Skeletal muscle satellite cell (primary cell): Measurements from ENCODE around the gene LPO.

Experiments used
- H3K27me3 ChIP-seq: 2 replicates; pipeline ENCODE4 v1.7.0; 2013; ENCODE audit warnings: low read length; ENCODE audit not compliant: control insufficient read depth, insufficient read depth
- H3K36me3 ChIP-seq: 2 replicates; pipeline ENCODE4 v1.7.0; 2013; ENCODE audit warnings: mild to moderate bottlenecking, control low read depth, low read length; ENCODE audit not compliant: insufficient read depth
- H3K4me1 ChIP-seq: 2 replicates; pipeline ENCODE4 v1.7.0; 2013; ENCODE audit warnings: low read length; ENCODE audit not compliant: control insufficient read depth, insufficient read depth
- H3K4me2 ChIP-seq: 2 replicates; pipeline ENCODE4 v1.7.0; 2013; ENCODE audit warnings: mild to moderate bottlenecking, low read length
- H3K4me3 ChIP-seq: 2 replicates; pipeline ENCODE4 v1.7.0; 2013; ENCODE audit warnings: low read length
- H3K9ac ChIP-seq: 2 replicates; pipeline ENCODE4 v1.7.0; 2013; ENCODE audit warnings: mild to moderate bottlenecking, low read depth, low read length, moderate library complexity
- H3K9me3 ChIP-seq: replicated peaks from 2 replicates; pipeline ENCODE4 v1.7.0; 2013; ENCODE audit warnings: mild to moderate bottlenecking, control low read depth, low read length

The LPO gene

DNA sequence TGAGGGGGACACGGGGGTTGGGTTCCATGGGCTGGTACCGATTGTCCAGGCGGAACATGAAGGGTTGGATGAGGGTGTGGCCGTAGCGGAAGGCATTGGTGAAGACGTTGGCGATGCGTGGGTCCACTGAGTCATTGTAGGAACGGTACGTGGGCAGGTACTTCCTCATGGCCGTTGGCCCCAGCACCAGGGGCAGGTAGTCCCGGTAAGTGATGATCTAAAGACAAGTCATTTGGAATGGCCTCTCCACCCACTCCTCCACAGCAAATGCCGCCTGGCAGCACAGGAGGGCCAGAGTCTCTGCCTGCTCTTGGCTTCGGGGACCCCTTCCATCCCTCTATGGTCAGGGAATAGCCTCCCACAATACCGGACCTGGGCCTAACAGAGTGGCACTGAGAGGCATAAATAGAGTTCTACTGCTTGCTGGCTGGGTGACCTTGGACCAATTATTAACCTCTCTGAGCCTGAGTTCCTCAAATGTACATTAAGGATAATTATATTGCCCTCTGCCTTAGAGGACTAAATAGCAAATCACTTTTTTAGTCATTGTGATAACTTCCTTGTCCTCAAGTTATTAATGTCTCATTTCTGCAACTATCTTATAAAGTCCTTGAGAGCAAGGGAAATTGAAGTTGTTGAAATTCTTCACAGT is 35.2 kb downstream of the LPO start:
- H3K4me1 ChIP-seq, result no peaks in the 10 kb centered on the region
- no peaks in the 10 kb centered on the region for H3K9me3 ChIP-seq
- no peak overlapping the region for H3K9ac ChIP-seq
- peaks cover 16% of the 10 kb centered on the region for H3K27me3 ChIP-seq
- H3K4me3 ChIP-seq, result no peak overlapping the region
- no peak overlapping the region for H3K4me2 ChIP-seq
- H3K36me3 ChIP-seq, result no peaks in the 10 kb centered on the region

DNA sequence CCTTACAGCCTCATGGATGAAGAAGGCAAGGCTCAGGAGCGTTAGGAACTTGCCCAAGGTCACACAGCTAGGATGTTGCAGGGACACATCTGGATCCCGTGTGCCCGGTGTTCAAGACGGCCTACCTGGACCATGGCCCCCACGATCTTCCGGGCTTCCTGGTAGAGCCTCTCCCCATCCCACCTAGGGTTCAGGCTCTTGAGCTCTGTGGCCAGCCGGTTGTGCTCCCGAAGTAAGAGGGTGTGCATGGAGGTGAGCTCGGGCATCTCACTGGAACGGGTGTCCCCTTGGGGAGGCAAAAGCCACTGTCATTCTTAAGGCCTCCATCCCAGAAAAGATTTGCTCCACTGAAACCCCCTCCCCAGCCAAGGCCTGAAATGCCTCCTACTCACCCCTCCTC is 37.0 kb downstream of the LPO start:
- Histone ChIP-seq H3K27me3 (peaks cover 33% of the 10 kb centered on the region), H3K36me3 (no peaks in the 10 kb centered on the region), H3K9me3 (no peaks in the 10 kb centered on the region), H3K4me1 (peaks cover 9% of the 10 kb centered on the region), H3K4me2 (no peak overlapping the region), H3K4me3 (no peak overlapping the region), H3K9ac (no peak overlapping the region)

DNA sequence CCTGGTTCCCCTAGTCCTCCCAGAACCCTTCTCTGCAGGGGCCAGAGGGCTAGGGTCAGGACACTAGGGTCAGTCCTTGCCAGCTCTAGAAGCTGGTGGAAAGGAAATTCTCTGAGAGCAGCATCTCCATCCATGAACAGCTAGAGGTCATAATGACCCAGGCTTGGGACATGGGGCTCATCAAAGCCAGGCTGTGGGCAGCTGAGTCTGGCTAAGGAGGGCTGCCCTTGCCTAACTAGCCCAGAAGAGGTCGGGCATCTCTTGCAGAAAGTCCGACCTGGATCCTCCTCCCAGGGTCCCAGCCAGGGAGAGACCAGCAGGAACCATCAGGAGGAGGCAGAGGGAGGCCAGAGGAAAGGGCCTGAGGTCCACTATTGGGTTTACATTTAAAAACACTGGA is 38.0 kb downstream of the LPO start:
- H3K4me1 ChIP-seq, result peaks cover 9% of the 10 kb centered on the region
- H3K4me3 ChIP-seq, result no peak overlapping the region
- H3K4me2 ChIP-seq, result no peak overlapping the region
- no peaks in the 10 kb centered on the region for H3K36me3 ChIP-seq
- H3K9me3 ChIP-seq, result no peaks in the 10 kb centered on the region
- peaks cover 33% of the 10 kb centered on the region for H3K27me3 ChIP-seq
- H3K9ac ChIP-seq, result no peak overlapping the region

DNA sequence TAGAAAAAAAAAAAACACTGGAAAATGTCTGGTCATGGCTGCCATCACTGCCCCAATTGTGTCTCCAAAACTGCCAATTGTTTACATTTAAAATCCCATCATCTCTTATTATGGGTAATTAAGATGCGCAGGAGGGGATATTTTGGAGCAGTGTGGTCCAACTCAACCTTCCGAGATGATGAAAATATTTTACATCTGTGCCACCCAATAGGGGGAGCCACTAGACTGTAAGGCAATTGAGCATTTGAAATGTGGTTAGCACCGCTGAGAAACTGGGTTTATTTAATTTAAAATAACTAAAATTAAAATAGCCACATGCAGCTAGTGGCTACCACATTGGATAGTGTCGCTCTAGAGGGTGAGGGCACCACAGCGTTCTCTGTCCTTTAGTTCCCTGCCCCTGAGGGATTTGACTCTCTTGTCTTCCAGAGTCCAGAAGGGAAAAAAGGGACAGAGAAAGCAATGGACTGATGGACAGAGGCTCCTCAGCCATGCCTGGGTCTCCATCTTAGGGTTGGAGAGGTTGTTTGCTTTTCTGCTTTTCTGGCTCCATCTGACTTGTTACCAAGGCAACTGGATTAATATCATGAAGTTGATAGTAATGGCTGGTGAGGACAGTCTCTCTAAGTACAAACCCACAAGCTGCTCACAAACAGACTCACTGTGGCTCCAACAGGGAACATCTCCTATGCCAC is 38.9 kb downstream of the LPO start:
- H3K36me3 ChIP-seq, result no peaks in the 10 kb centered on the region
- H3K9me3 ChIP-seq, result no peaks in the 10 kb centered on the region
- H3K4me3 ChIP-seq, result no peak overlapping the region
- H3K9ac ChIP-seq, result no peak overlapping the region
- peaks cover 9% of the 10 kb centered on the region for H3K4me1 ChIP-seq
- H3K4me2 ChIP-seq, result no peak overlapping the region
- H3K27me3 ChIP-seq, result peaks cover 29% of the 10 kb centered on the region

DNA sequence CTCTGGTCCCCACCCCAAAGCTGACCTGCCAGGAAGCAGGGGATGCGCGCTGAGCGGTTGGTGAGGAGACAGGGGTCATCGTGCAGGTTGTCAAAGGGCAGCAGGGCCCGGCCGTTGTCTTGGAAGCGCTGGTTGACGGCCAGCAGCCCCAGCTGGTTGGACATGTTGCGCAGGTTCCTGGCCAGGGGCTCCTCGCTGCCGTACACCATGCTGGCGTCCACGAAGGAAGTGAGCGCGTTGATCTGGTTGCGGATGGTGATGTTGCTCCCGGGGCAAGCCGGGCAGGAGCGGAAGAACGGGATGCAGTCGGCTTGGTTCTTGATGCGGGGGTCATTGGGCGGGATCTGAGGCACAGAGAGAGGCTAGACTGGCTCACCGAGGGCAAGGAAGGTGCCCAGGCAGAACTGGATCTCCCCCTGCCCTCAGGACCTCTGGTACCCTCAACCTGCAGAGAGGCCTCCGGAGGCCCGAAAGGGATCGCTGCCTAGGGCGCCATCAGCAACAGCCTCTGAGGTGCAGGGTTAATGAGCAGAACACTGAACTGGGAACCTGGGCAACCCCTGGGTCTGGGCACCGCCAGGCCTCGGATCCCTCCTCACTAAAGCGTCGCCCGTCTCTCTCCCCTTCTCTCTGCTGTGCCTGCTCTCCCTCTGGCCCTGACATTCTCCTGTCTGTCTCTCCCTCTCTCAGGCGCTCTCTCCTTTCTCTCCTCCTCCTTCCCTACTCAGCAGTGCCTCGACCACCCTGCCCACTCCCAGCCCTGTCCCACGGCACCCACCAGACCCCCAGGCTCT is 39.6 kb downstream of the LPO start:
- H3K9me3 ChIP-seq, result no peaks in the 10 kb centered on the region
- H3K4me2 ChIP-seq, result no peak overlapping the region
- peaks cover 9% of the 10 kb centered on the region for H3K4me1 ChIP-seq
- no peaks in the 10 kb centered on the region for H3K36me3 ChIP-seq
- no peak overlapping the region for H3K9ac ChIP-seq
- peaks cover 28% of the 10 kb centered on the region for H3K27me3 ChIP-seq
- no peak overlapping the region for H3K4me3 ChIP-seq

DNA sequence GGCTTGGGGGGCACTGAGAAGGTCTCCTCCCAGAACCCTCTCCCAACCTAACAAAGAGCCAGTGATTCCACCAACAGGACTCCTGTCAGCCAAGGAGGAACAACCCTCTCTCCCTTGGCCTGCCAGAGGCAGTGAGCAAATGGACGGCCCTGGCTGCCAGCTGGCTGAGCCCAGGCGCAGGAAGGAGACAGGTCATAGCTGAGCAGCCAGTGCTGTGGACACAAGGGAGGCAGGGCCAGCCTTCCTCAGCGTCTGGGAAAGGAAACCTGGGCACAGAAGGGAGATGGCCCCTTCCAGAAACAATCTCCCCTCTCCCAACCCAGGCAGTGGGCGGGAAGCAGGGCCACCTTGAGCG is 40.3 kb downstream of the LPO start:
- Histone ChIP-seq H3K4me2 (peak overlapping the region; percentile 67), H3K9me3 (no peaks in the 10 kb centered on the region), H3K4me1 (peaks cover 9% of the 10 kb centered on the region), H3K27me3 (peaks cover 28% of the 10 kb centered on the region), H3K4me3 (peak overlapping the region; percentile 45), H3K36me3 (no peaks in the 10 kb centered on the region), H3K9ac (no peak overlapping the region)

DNA sequence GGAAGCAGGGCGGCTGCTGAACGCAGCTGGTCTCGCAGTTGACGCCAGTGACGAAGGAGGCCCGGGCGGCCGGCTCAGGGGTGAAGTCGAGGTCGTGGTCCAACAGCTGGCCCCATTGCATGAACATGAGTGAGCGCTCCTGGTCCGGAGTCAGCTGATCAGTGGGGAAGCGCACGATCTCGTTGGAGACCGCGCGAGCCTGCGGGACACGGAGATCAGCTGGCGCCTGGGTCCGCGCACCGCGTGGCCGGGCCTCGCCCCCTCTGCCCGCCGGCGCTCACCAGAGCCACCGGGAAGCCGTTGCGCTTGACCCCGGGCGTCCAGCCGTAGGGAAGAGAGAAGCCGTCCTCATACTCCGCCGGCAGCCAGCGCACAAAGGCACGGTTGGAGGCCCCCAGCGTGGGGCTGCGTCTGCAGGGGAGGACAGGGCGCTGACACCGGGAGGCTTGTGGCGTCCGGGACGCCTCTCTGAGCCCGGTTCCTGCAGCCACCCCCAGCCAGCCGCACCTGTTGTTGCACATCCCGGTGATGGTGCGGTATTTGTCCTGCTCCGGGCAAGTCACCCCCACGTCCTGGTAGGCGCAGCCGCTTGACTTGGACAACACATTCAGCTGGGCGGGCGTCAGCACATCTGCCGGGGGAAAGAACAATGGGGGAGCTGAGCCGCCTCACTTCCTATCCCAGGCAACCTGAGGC is 40.8 kb downstream of the LPO start:
- peak overlapping the region; percentile 45 for H3K4me3 ChIP-seq
- H3K4me2 ChIP-seq, result peak overlapping the region; percentile 67
- H3K36me3 ChIP-seq, result no peaks in the 10 kb centered on the region
- no peak overlapping the region for H3K9ac ChIP-seq
- no peaks in the 10 kb centered on the region for H3K9me3 ChIP-seq
- peaks cover 29% of the 10 kb centered on the region for H3K27me3 ChIP-seq
- H3K4me1 ChIP-seq, result peaks cover 9% of the 10 kb centered on the region

DNA sequence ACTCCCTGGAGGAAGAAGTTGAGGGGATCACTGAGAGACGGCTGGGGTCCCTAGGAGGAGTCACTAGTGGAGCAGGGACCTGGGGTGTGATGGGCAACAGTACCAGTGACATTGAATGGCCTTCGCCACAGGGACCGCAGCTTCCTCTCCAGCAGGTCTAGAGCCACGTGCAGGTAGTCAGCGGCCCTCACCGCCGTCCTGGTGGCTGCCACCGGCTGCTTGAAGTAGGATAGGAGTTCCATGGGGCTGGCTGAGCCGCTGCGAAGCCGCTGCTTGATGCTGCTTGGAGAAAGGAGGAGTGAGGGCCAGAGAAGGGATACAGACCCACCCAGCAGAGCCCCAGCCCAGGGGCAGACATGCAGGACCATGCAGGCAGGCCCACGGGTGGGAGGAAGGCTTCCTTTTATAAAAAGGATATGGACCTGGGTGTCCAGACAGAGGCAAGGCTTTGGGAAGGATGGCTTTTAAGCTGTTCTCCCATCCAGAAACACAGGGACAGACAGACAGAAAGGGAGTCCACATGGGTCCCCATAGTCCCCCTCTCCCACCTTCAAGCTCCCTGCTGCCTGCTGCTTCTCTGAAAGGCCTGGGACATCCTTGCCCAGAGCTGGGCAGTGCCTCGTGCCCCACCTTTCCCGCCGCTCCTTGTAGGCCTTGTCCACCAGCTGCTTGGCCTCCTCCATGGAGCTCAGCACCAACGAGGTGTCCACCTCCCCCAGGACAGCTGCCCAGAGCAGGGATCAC is 41.5 kb downstream of the LPO start:
- no peak overlapping the region for H3K4me2 ChIP-seq
- H3K27me3 ChIP-seq, result peaks cover 37% of the 10 kb centered on the region
- H3K9me3 ChIP-seq, result no peaks in the 10 kb centered on the region
- no peak overlapping the region for H3K4me3 ChIP-seq
- H3K36me3 ChIP-seq, result no peaks in the 10 kb centered on the region
- H3K4me1 ChIP-seq, result peaks cover 9% of the 10 kb centered on the region
- H3K9ac ChIP-seq, result no peak overlapping the region

DNA sequence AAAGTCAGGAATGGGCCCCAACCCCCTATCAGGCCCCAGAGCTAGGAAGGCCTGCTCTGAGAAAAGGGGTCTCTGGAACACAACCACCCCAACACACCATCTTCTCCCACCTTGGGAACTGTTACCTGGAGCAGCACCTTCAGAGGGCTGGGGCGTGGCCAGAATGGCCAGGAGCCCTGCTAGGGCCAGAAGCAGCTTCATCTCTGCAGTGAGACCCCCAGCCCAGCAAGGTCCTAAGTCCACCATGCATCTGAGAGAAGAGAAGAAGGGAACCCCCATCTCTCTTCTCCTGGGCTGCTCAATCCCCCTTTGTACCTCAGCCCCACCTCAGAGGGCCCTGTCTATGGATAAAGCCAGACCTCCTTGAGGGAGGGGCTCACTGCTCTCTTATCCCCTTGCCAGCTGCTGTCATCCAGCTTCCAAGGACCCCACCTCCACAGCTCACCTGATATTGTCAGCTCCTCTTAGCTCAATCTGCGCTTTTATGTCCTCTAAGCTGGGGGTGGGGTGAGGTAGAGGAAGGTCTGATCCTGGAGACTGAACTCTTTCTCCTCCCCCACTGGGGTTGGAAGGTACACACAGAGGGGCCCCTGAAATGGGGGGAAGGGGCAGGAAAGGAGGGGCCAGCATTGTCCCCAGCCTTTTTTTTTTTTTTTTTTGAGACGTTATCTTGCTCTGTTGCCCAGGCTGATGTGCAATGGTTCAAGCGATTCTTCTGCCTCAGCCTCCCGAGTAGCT is 42.3 kb downstream of the LPO start, which contains the start of gene MPO:
MPO (minus strand) TSS at position 456 of the 738 bp plus-strand sequence; CDS start at position 279, 177 bp downstream.
- Histone ChIP-seq H3K9me3 (no peaks in the 10 kb centered on the region), H3K4me1 (peaks cover 9% of the 10 kb centered on the region), H3K4me2 (no peak within 1 kb of the TSS), H3K27me3 (peaks cover 37% of the 10 kb centered on the region), H3K9ac (no peak within 1 kb of the TSS), H3K36me3 (no peaks in the 10 kb centered on the region), H3K4me3 (no peak within 1 kb of the TSS)

DNA sequence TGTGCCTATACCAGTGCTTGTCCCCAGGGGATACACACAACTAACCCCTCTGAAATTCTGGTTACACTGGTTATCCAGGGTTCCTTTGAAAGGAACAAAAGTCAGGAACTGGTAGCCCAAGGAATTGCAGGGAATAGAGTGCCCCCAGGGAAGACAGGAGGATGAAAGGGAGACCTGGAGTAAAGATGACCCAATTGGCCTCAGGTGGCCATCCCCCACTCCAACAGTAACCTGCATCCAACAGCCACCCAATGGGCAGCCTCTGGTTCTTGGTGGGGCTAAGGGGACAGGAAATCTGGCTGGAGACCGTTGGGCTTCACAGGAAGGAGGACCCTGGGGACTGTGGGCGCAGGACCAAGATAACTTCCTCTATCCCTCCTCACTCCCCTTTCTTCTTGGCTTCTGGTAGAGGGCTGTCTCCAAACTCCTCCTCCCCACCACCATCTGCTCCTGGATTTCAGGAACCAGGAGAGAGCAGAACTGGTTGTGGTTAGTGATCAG is 43.2 kb downstream of the LPO start:
- H3K36me3 ChIP-seq, result no peaks in the 10 kb centered on the region
- peaks cover 32% of the 10 kb centered on the region for H3K27me3 ChIP-seq
- no peak overlapping the region for H3K9ac ChIP-seq
- H3K9me3 ChIP-seq, result no peaks in the 10 kb centered on the region
- H3K4me3 ChIP-seq, result no peak overlapping the region
- peaks cover 9% of the 10 kb centered on the region for H3K4me1 ChIP-seq
- no peak overlapping the region for H3K4me2 ChIP-seq
